Type B pancreatic cell (in vitro differentiated cells): ENCODE measurements around the gene TMEM139. TPM values are rescaled to one million over a fixed set of nuclear protein-coding genes. Genes with fewer than 3 reads are reported as not detected.

Experiments used
- DNase-seq: peaks from one replicate; pipeline ENCODE4 v3.0.0; 2021; ENCODE audit warnings: mixed read lengths; ENCODE audit not compliant: unreplicated experiment; ENCODE audit errors: extremely low spot score
- H3K27ac Mint-ChIP-seq: 2 replicates; pipeline ENCODE4 v1.8.0; 2021; ENCODE audit warnings: mild to moderate bottlenecking, mixed read lengths
- H3K27me3 Mint-ChIP-seq: 2 replicates; pipeline ENCODE4 v1.8.0; 2021; ENCODE audit warnings: mixed read lengths
- H3K36me3 Mint-ChIP-seq: 2 replicates; pipeline ENCODE4 v1.8.0; 2021; ENCODE audit warnings: mixed read lengths
- H3K4me1 Mint-ChIP-seq: one replicate; pipeline ENCODE4 v1.8.0; 2021; ENCODE audit warnings: mixed read lengths; ENCODE audit not compliant: unreplicated experiment
- H3K4me3 Mint-ChIP-seq: 2 replicates; pipeline ENCODE4 v1.8.0; 2021; ENCODE audit warnings: mild to moderate bottlenecking, mixed read lengths
- H3K9me3 Mint-ChIP-seq: 2 replicates; pipeline ENCODE4 v1.8.0; 2021; ENCODE audit warnings: mixed read lengths
- CTCF ChIP-seq: fragments of 200-600 bp; sonication (generic); conservative IDR thresholded peaks from 2 replicates; pipeline ENCODE4 v1.5.0; 2021; ENCODE audit warnings: antibody characterized with exemption, mild to moderate bottlenecking
- total RNA-seq: library from RNA; stranded (reverse); gene quantifications from 2 replicates; pipeline ENCODE4 v1.2.1, GENCODE V29; 2021; ENCODE audit warnings: low replicate concordance

The TMEM139 gene
- total RNA-seq, 1 donor from 2014 or later = 2.6 TPM

DNA sequence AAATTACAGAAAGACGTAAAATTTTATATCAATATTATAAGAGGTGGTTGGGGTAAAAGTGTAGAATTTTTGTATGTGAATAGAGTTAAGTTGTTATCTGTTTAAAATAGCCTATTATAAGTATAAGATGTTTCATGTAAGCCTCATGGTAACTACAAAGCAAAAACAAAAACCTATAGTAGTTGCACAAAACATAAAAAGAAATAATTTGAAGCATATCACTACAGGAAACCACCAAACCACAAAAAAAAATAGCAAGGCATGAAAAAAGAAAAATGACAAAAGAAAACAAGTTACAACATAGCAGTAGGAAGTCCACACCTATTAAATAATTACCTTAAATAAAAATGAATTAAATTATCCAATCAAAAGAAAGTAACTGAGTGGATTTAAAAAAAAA is 33.9 kb upstream of the TMEM139 start:
- Mint-ChIP-seq H3K4me3 (no peak overlapping the region), H3K4me1 (no peaks in the 10 kb centered on the region), H3K9me3 (peaks cover 5% of the 10 kb centered on the region), H3K36me3 (no peaks in the 10 kb centered on the region), H3K27ac (no peak overlapping the region), H3K27me3 (no peaks in the 10 kb centered on the region)
- no peak for TF ChIP-seq CTCF
- DNase-seq = no peak

DNA sequence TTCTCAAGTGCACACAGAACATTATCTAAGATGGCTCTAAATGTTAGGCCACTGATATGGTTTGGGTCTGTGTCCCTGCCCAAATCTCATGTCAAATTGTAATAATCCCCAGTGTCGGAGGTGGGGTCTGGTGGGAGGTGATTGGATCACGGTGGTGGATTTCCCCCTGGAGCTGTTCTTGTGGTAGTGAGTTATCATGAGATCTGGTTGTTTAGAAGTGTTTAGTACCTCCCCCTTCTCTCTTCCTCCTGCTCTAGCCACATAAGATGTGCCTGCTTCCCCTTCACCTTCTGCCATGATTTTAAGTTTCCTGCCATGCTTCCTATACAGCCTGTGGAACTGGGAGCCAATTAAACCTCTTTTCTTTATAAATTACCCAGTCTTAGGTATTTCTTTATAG is 32.8 kb upstream of the TMEM139 start:
- Mint-ChIP-seq H3K27me3 (no peaks in the 10 kb centered on the region), H3K4me3 (no peak overlapping the region), H3K4me1 (no peaks in the 10 kb centered on the region), H3K36me3 (no peaks in the 10 kb centered on the region), H3K9me3 (peaks cover 5% of the 10 kb centered on the region), H3K27ac (no peak overlapping the region)
- TF ChIP-seq CTCF = no peak
- no peak for DNase-seq

DNA sequence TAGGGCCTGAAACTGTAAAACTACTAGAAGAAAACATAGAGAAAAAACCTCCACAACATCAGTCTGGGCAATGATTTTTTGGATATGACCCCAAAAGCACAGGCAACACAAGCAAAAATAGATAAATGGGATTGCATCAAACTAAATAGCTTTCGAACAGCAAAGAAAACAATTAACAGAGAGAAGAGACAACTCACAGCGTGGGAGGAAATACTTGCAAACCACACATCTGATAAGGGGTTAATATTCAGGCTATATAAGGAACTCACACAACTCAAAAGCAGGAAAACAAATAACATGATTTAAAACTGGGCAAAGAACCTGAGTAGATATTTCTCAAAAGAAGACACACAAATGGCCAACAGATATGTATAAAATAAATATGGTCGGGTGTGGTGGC is 29.2 kb upstream of the TMEM139 start:
- no peak for DNase-seq
- no peaks in the 10 kb centered on the region for H3K36me3 Mint-ChIP-seq
- H3K4me1 Mint-ChIP-seq = no peaks in the 10 kb centered on the region
- TF ChIP-seq CTCF = no peak
- no peaks in the 10 kb centered on the region for H3K27me3 Mint-ChIP-seq
- H3K9me3 Mint-ChIP-seq = no peaks in the 10 kb centered on the region
- H3K4me3 Mint-ChIP-seq = no peak overlapping the region
- H3K27ac Mint-ChIP-seq = no peak overlapping the region

- H3K27me3 Mint-ChIP-seq = no peaks in the 10 kb centered on the region
- H3K4me1 Mint-ChIP-seq = no peaks in the 10 kb centered on the region
- no peak overlapping the region for H3K27ac Mint-ChIP-seq
- no peak for DNase-seq
- H3K9me3 Mint-ChIP-seq = no peaks in the 10 kb centered on the region
- H3K4me3 Mint-ChIP-seq = no peak overlapping the region
- TF ChIP-seq CTCF = no peak
- H3K36me3 Mint-ChIP-seq = no peaks in the 10 kb centered on the region
Measured at GRCh38 chr7:143256325-143256724, 28.4 kb upstream of the TMEM139 start.

GRCh38 chr7:143256932-143257331 is 27.8 kb upstream of the TMEM139 start:
- Mint-ChIP-seq H3K36me3 (no peaks in the 10 kb centered on the region), H3K27me3 (no peaks in the 10 kb centered on the region), H3K27ac (no peak overlapping the region), H3K4me3 (no peak overlapping the region), H3K4me1 (no peaks in the 10 kb centered on the region), H3K9me3 (no peaks in the 10 kb centered on the region)
- DNase-seq = no peak
- no peak for TF ChIP-seq CTCF

- Mint-ChIP-seq H3K36me3 (no peaks in the 10 kb centered on the region), H3K4me1 (no peaks in the 10 kb centered on the region), H3K27me3 (no peaks in the 10 kb centered on the region), H3K27ac (no peak overlapping the region), H3K4me3 (no peak overlapping the region), H3K9me3 (no peaks in the 10 kb centered on the region)
- no peak for DNase-seq
- no peak for TF ChIP-seq CTCF
Measured at GRCh38 chr7:143257501-143257900, 27.3 kb upstream of the TMEM139 start.
